ENCODE measurements around the gene PDE4B. TPM values are rescaled to one million over a fixed set of nuclear protein-coding genes. Genes with fewer than 3 reads are reported as not detected.

The PDE4B gene
- total and polyA plus RNA-seq, 9 of the 15 experiments (the other 6 are each of a cell fraction or from before 2014, with no cell fraction given) = 0.09 TPM; not detected in 8

- 0% methylated on average over 2 of the region's 2 CpGs for WGBS (ENCODE audit: insufficient coverage, low coverage, missing lambda C conversion rate)
- H3K9me3 ChIP-seq (replicated peaks; ENCODE audit: control insufficient read depth, insufficient read depth, low read depth, low read length) = no peaks in the 10 kb centered on the region
- intact Hi-C loops (cut with micrococcal nuclease) = no loop called here
- CTCF ChIA-PET (ENCODE audit: low intra/inter-chr PET ratio) = no interaction called here
- in situ Hi-C loops (cut with MboI) = no loop called here
- no peak overlapping the region for H3K4me3 ChIP-seq
- no peaks in the 10 kb centered on the region for H3K27me3 ChIP-seq (ENCODE audit: control insufficient read depth in 2 of 2, insufficient read depth in 2 of 2, low read length in 2 of 2)
- ATAC-seq = no peak
- H4K20me1 ChIP-seq (replicated peaks; ENCODE audit: control insufficient read depth, insufficient read depth, low read length) = no peaks in the 10 kb centered on the region
- no peaks in the 10 kb centered on the region for H3K4me1 ChIP-seq (replicated peaks in 1 of 2; ENCODE audit: control insufficient read depth in 2 of 2, insufficient read depth in 2 of 2, low read length in 2 of 2)
- H3K4me2 ChIP-seq (ENCODE audit: insufficient read depth, low read length) = no peak overlapping the region
- no peak overlapping the region for H3K9ac ChIP-seq (ENCODE audit: insufficient read depth in 1 of 2, low read depth in 2 of 2, low read length in 2 of 2)
- no peak for DNase-seq (ENCODE audit: extremely low read depth in 1 of 4, low spot score in 3 of 4)
- H3K36me3 ChIP-seq (ENCODE audit: control insufficient read depth, insufficient read depth, low read length) = no peaks in the 10 kb centered on the region
- no peaks in the 10 kb centered on the region for H3K9me1 ChIP-seq (ENCODE audit: control insufficient read depth, insufficient read depth, low read length)
- no peak overlapping the region for H3K27ac ChIP-seq (ENCODE audit: extremely low read depth, low read depth, low read length)
- FAIRE-seq = no peak
- BruUV-seq (replicated peaks) = no TSS peak
- TF ChIP-seq CEBPG (CRISPR knock-in tag; IDR thresholded peaks at IDR 0.05) (no peak), CEBPG (tag; conservative IDR thresholded peaks at IDR 0.05 in 1 of 2, IDR thresholded peaks at IDR 0.05 in 1 of 2) (no peak), EP400 (IDR thresholded peaks at IDR 0.05) (no peak), ATF7 (IDR thresholded peaks at IDR 0.05) (no peak), ZNF23 (CRISPR knock-in tag; IDR thresholded peaks at IDR 0.05) (no peak), IRF2 (CRISPR knock-in tag; IDR thresholded peaks at IDR 0.05) (no peak), DIDO1 (tag; IDR thresholded peaks at IDR 0.05; ENCODE audit: low read depth) (no peak), IFI16 (CRISPR knock-in tag; IDR thresholded peaks at IDR 0.05) (no peak), MTA3 (IDR thresholded peaks at IDR 0.05; ENCODE audit: borderline replicate concordance) (no peak), JUNB (CRISPR knock-in tag; conservative IDR thresholded peaks at IDR 0.05) (no peak), ZKSCAN8 (CRISPR knock-in tag; IDR thresholded peaks at IDR 0.05) (no peak), STAT5B (CRISPR knock-in tag; IDR thresholded peaks at IDR 0.05) (no peak), BRCA1 (IDR thresholded peaks at IDR 0.05) (no peak), BRCA1 (CRISPR knock-in tag; IDR thresholded peaks at IDR 0.05) (no peak), CEBPB (tag; IDR thresholded peaks at IDR 0.05) (no peak), BDP1 (IDR thresholded peaks at IDR 0.05; ENCODE audit: insufficient read depth, insufficient read length) (no peak), YBX1 (IDR thresholded peaks at IDR 0.05) (no peak), HNRNPK (IDR thresholded peaks at IDR 0.05; ENCODE audit: low read depth, low read length, poor library complexity, severe bottlenecking) (no peak), RBBP5 (IDR thresholded peaks at IDR 0.05; ENCODE audit: borderline replicate concordance, insufficient read depth, low read length, poor library complexity, severe bottlenecking) (no peak), ZNF668 (CRISPR knock-in tag; IDR thresholded peaks at IDR 0.05) (no peak)
- no peaks in the 10 kb centered on the region for H3K79me2 ChIP-seq (ENCODE audit: control insufficient read depth, insufficient read depth, low read length)
- POLR2A ChIA-PET = no interaction called here
- H2AFZ ChIP-seq (ENCODE audit: low read depth, low read length) = no peak overlapping the region
Observed at GRCh38 chr1:65872301-65872700, 79.6 kb downstream of the PDE4B start.
